Muscle layer of duodenum (tissue), 2 donors: ENCODE data around the gene ENPP3.

Source experiments
- H3K27ac ChIP-seq: one replicate; pipeline ENCODE4 v1.7.0; 2013; ENCODE audit warnings: mild to moderate bottlenecking, low read length
- H3K27me3 ChIP-seq: one replicate; pipeline ENCODE4 v1.7.0; 2013; ENCODE audit warnings: low read depth, mild to moderate bottlenecking, control low read depth, low read length
- H3K36me3 ChIP-seq, 2 donors: one replicate each; pipeline ENCODE4 v1.7.0; 2013; ENCODE audit warnings: low read length in 2 of 2, control low read depth in 1 of 2, mild to moderate bottlenecking in 1 of 2; ENCODE audit not compliant: insufficient read depth in 2 of 2, control insufficient read depth in 1 of 2
- H3K4me1 ChIP-seq, 2 donors: one replicate each; pipeline ENCODE4 v1.7.0; 2013; ENCODE audit warnings: low read length in 2 of 2, mild to moderate bottlenecking in 2 of 2, control low read depth in 1 of 2, moderate library complexity in 1 of 2; ENCODE audit not compliant: insufficient read depth in 2 of 2, control insufficient read depth in 1 of 2
- H3K4me3 ChIP-seq, 2 donors: one replicate each; pipeline ENCODE4 v1.7.0; 2013; ENCODE audit warnings: low read length in 2 of 2, low read depth in 1 of 2, mild to moderate bottlenecking in 1 of 2
- H3K9me3 ChIP-seq, 2 donors: one replicate each; pipeline ENCODE4 v1.7.0; 2013; ENCODE audit warnings: low read length in 2 of 2, control low read depth in 1 of 2, mild to moderate bottlenecking in 1 of 2; ENCODE audit not compliant: control insufficient read depth in 1 of 2
- donor health status: healthy.

ENPP3 gene

DNA sequence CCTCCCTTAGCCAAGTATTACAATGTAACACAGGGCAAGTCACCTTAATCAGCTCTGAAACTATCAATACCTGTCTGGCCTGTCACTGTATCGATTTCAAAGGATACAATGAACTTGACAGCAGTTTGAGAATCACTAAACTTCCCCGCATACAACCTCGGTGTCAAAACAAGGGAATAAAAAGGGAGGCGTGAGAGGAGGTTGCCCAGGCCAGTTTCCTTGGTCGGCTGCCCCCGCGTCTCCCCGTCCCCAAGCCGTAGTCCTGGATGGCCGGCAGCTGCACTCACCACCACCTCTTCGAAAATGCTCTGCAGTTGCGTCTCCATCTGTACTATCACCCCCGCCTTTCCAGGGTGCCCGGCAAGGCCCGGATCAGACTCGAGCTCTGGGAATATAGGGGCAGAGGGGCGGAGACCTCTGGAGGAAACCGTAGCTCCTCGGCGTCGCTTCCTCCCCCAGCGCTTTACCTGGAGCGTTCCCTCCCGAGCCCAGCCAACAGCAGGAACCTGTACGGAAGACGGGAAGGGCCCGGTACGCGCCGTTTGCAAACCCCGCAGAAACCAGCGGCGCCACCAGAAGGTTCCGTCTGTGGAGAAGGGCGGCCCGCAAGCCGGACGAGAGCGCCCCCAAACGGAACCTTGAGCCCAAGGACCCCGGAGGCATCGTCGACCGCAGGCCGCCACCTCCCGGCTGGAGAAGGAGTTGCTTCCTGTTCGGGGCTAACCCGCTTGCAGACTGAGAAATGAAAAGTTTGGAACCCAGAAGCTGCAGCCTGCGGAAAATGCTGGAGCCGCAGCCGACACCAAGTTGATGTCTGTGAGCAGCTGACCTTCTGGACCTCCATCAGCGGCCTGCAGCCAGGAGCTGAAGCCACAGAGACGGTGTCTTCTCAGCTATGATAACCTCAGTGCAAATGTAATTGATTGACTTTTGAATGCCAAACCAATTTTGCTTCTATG is 9.1 kb upstream of the ENPP3 start, which contains the start of gene MED23:
Gene MED23 (minus strand): TSS at position 519 of the 959 bp plus-strand sequence. CDS start 193 bp downstream, at position 326.
- Histone ChIP-seq H3K4me1 (peaks cover 0 to 21% of the 10 kb centered on the region in 2 donors), H3K27me3 (no peaks in the 10 kb centered on the region), H3K4me3 (peak within 1 kb of the TSS; percentile 93 to 98), H3K36me3 (peaks cover 16 to 19% of the 10 kb centered on the region in 2 donors), H3K9me3 (no peaks in the 10 kb centered on the region), H3K27ac (peak within 1 kb of the TSS; percentile 82)

DNA sequence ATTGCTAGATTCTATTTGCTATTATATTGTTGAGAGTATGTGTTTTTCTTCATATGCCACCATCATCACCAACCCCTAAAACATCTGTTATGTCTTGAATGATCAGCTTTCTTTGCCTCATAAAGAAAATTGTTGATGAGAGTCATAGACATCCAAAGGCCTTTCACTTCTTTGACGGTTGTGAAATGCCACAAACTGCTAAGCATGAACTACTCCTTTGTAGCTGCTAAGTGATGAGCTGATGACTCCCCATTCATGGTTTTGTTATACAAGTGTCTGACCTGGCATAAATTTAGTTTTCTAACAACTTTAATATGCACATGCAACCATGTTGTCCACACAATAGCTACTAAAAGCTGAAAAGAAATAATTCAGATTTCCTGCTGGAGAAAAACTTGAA is 8.4 kb upstream of the ENPP3 start:
- no peaks in the 10 kb centered on the region for H3K27me3 ChIP-seq
- H3K4me3 ChIP-seq, result peak overlapping the region; percentile 93 to 98
- H3K36me3 ChIP-seq, result peaks cover 10 to 12% of the 10 kb centered on the region in 2 donors
- H3K9me3 ChIP-seq, result no peaks in the 10 kb centered on the region
- no peak overlapping the region for H3K27ac ChIP-seq
- H3K4me1 ChIP-seq, result peaks cover 0 to 21% of the 10 kb centered on the region in 2 donors

DNA sequence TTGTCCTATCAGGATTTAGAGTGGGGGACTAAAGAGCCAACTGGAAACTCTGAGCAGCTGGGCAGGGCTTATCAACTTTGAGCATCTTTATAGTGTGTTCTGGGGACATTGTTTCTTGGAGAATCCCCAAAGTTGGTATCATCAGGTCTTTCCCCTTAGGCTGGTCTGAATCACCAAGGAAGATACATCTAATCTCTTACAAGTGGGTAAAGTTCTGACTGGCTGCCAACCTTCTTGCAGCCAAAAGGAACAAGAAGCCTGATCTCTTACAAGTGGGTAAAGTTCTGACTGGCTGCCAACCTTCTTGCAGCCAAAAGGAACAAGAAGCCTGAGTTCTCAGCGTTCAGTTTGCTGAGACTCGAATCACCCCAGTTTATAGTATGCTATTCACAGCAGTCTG is 7.5 kb upstream of the ENPP3 start:
- Histone ChIP-seq H3K9me3 (no peaks in the 10 kb centered on the region), H3K27me3 (no peaks in the 10 kb centered on the region), H3K36me3 (peaks cover 2 to 3% of the 10 kb centered on the region in 2 donors), H3K27ac (no peak overlapping the region), H3K4me1 (peaks cover 0 to 21% of the 10 kb centered on the region in 2 donors), H3K4me3 (no peak overlapping the region)

DNA sequence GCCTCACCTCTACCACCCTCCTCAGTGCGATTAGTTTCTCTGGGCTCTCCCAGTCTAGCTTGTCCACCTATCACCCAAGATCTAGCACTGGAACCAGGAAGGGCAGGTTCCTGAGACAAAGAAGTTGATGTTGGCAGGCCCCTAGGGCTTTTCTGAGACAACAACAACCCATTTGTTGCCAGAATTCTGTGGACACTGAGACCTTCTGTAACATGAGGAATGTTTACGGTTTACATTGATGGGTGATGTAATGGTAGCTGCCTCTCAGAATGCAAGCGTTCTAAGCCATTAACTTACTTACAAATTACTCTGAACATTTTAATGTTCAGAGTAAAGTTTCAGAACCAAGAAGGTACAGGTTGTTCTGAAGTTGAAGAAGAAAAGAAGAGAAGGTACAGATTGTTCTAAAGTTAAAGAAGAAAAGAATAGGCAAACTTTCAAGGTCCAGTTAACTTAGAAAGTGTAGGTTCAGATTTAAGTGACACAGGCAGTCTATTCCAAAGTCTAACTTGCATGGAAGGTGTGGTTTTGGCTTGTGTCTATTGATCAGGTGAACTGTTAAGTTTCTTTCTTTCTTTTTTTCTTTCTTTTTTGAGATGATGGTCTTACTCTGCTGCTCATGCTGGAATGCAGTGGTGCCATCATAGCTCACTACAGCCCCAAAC is 5.3 kb upstream of the ENPP3 start:
- no peaks in the 10 kb centered on the region for H3K36me3 ChIP-seq
- H3K4me3 ChIP-seq, result no peak overlapping the region
- H3K27ac ChIP-seq, result no peak overlapping the region
- H3K27me3 ChIP-seq, result no peaks in the 10 kb centered on the region
- no peaks in the 10 kb centered on the region for H3K9me3 ChIP-seq
- peaks cover 0 to 17% of the 10 kb centered on the region in 2 donors for H3K4me1 ChIP-seq

DNA sequence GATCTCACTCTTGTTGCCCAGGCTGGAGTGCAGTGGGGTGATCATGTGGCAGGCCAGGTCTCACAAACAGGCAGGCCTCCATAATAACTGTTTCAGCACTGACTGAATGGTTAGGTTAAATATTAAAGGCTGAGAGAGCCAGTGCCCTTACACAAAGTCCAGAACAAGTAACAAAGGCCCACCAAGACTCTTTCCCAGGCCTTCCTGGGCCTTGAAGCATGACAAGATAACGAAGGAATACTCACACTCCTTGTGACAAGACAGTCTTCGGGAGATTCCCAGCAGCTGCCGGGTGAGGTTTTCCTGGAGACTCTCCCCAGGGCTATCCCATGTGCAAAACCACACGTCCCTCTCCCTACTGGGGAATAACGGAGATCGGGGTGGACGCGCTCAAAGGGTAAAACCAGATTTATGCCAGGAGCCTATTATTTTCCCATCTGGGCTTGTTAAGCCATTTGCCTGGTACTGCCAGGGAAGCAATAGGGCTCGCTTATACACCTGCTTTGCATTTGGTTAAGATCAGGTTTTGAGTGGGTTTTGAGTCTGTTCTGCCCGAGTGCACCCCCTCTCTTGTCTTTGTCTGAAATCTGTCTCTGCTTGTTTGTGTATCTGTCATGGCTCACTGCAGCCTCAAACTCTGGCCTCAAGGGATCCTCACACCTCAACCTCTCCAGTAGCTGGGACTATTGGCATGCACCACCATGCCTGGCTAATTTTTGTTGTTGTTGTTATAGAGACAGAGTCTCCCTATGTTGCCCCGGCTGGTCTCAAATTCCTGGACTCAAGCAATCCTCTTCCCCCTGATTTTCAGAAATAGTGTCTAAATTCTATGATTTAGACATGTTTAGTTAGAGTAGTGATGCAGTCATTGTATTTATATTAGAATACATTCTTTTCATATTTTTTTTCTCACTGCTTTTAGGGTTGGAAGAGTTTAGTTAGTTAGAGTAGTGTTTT is 1.4 kb upstream of the ENPP3 start:
- H3K36me3 ChIP-seq, result no peaks in the 10 kb centered on the region
- no peaks in the 10 kb centered on the region for H3K27me3 ChIP-seq
- no peak overlapping the region for H3K27ac ChIP-seq
- no peaks in the 10 kb centered on the region for H3K9me3 ChIP-seq
- H3K4me3 ChIP-seq, result no peak overlapping the region
- no peaks in the 10 kb centered on the region for H3K4me1 ChIP-seq

DNA sequence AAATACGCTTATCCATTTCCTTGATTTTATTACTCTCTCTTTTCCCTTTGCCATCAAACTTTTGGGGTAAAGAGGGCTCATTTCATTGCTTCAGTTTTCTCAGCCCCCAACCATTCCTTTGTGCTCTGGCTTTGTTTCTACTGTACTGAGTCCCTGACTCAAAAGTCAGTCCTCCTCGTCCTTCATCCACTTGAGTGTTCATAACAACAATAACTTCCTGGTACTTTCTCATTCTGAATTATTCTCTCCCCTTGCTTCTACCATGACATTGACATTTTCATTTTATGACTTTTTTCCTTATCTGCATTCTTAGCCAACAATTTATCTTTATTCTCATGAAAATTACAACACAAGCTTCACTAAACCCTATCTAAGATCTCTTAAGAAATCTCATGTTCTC is 911 bp downstream of the ENPP3 start:
- Histone ChIP-seq H3K36me3 (no peaks in the 10 kb centered on the region), H3K27ac (no peak overlapping the region), H3K4me3 (no peak overlapping the region)

DNA sequence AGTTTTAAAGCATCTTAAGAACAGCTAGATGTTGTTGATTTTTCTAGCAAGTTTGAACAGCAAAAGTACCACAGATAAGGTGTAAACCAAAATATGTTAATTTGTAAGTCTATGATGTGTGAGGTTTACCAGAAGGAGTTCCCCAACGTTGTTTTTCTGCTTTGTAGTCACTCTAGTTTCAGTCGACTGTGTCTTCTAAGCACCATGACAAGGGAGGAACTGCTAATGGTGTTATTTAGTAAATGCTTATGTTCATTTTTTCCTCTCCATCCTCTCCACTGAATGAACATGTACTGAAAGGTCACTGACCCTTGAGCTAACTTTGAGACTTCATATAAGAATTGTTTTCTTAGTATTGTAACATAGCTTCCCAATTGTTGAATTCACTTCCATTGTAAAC is 3.0 kb downstream of the ENPP3 start:
- no peaks in the 10 kb centered on the region for H3K27me3 ChIP-seq
- H3K4me3 ChIP-seq, result no peak overlapping the region
- no peaks in the 10 kb centered on the region for H3K9me3 ChIP-seq
- H3K36me3 ChIP-seq, result no peaks in the 10 kb centered on the region
- no peak overlapping the region for H3K27ac ChIP-seq
- H3K4me1 ChIP-seq, result no peaks in the 10 kb centered on the region

More for the DNA sequence above, 911 bp downstream of the ENPP3 start:
- Histone ChIP-seq H3K27me3 (no peaks in the 10 kb centered on the region), H3K4me1 (no peaks in the 10 kb centered on the region), H3K9me3 (no peaks in the 10 kb centered on the region)

DNA sequence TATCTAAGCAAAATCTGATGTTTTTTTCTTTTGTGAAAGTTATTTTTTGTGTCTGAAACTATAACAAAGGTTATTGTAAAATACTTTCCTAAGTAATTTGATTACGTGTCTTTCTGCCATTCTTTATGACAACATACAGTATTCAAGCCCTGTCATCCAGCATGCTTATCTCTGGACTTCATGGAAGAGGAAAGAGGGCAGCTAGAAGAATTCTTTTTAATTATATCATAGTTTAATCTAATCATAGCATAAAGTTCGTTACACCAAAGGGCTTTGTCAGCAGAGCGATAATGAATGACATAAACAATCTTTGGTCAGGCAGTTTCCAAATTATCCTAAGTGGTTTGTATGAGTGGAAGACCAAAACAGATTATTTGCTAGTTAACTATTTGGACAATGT is 3.5 kb downstream of the ENPP3 start:
- H3K4me3 ChIP-seq, result no peak overlapping the region
- H3K27ac ChIP-seq, result no peak overlapping the region
- H3K36me3 ChIP-seq, result no peaks in the 10 kb centered on the region
- no peaks in the 10 kb centered on the region for H3K27me3 ChIP-seq
- H3K4me1 ChIP-seq, result no peaks in the 10 kb centered on the region
- H3K9me3 ChIP-seq, result no peaks in the 10 kb centered on the region

DNA sequence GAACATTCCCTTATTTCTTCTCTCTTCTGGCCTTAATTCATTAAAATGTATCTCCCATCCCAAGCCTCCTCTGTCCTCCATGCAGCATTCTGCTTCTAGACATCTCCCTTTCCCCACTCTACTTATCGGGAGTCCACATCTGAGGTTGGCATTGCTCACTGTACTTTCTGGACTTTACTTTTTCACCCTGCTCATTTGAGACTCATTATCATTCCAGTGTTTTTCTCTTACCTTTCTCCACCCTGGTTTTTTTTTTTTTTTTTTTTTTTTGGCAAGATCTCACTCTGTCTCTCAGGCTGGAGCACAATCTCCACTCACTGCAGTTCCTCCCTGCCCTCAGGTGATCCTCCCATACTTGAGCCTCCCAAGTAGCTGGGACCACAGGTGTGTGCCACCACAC is 4.5 kb downstream of the ENPP3 start:
- Histone ChIP-seq H3K9me3 (no peaks in the 10 kb centered on the region), H3K4me1 (no peaks in the 10 kb centered on the region), H3K27me3 (no peaks in the 10 kb centered on the region)

DNA sequence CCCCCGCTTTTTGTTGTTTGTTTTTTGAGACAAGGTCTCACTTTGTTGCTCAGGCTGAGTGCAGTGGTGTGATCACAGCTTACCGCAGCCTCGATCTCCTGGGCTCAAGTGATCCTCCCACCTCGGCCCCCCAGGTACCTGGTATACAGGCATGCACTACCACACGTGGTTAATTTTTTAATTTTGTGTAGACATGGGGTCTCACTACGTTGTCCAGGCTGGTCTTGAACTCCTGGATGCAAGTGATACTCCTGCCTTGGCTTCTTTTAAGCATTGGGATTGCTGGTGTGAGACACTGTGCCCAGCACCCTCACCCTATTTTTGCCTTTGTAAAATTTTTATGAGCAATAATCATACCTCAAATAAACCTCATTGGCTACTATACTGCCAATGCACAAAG is 5.5 kb downstream of the ENPP3 start:
- no peaks in the 10 kb centered on the region for H3K4me1 ChIP-seq
- no peak overlapping the region for H3K4me3 ChIP-seq
- H3K27me3 ChIP-seq, result no peaks in the 10 kb centered on the region
- no peak overlapping the region for H3K27ac ChIP-seq
- H3K9me3 ChIP-seq, result no peaks in the 10 kb centered on the region
- no peaks in the 10 kb centered on the region for H3K36me3 ChIP-seq

More for the DNA sequence above, 4.5 kb downstream of the ENPP3 start:
- Histone ChIP-seq H3K4me3 (no peak overlapping the region), H3K36me3 (no peaks in the 10 kb centered on the region), H3K27ac (no peak overlapping the region)
